Measurements from ENCODE around the gene LRIT1.

GRCh38 chr10:84194424-84195043 lies 46.8 kb downstream of the LRIT1 start, which contains the start of gene CDHR1:
- TF ChIP-seq POLR2A (IDR thresholded peaks at IDR 0.05), result no peak
- TF ChIP-seq CTCF (IDR thresholded peaks at IDR 0.05), result no peak
